HEK293T (cell line): ENCODE data around the gene NPAS3.

Experiments
- ARNT ChIP-seq: fragments of 450-650 bp; IDR thresholded peaks from 2 replicates; pipeline ENCODE4 v1.6.1; 2017; ENCODE audit warnings: mild to moderate bottlenecking
- CTBP1 ChIP-seq: fragments of 450-650 bp; IDR thresholded peaks from 2 replicates; pipeline ENCODE4 v1.6.1; 2016; ENCODE audit warnings: borderline replicate concordance
- ELF4 ChIP-seq: fragments of 450-650 bp; IDR thresholded peaks from 2 replicates; pipeline ENCODE4 v1.6.1; 2017; ENCODE audit warnings: antibody characterized with exemption
- FOXK2 ChIP-seq: fragments of 450-650 bp; IDR thresholded peaks from 2 replicates; pipeline ENCODE4 v1.6.1; 2016; ENCODE audit warnings: mild to moderate bottlenecking
- FOXM1 ChIP-seq: fragments of 450-650 bp; IDR thresholded peaks from 2 replicates; pipeline ENCODE4 v1.6.1; 2017; ENCODE audit warnings: mild to moderate bottlenecking, borderline replicate concordance
- HDGF ChIP-seq: fragments of 450-650 bp; IDR thresholded peaks from 2 replicates; pipeline ENCODE4 v1.6.1; 2017; ENCODE audit warnings: antibody characterized with exemption, borderline replicate concordance
- L3MBTL2 ChIP-seq: fragments of 450-650 bp; conservative IDR thresholded peaks from 2 replicates; pipeline ENCODE4 v1.6.1; 2016; ENCODE audit warnings: mild to moderate bottlenecking
- SP1 ChIP-seq: fragments of 450-650 bp; IDR thresholded peaks from 2 replicates; pipeline ENCODE4 v1.6.1; 2017
- SUZ12 ChIP-seq: fragments of 450-650 bp; IDR thresholded peaks from 2 replicates; pipeline ENCODE4 v1.6.1; 2016; ENCODE audit warnings: mild to moderate bottlenecking
- TARDBP ChIP-seq: fragments of 450-650 bp; IDR thresholded peaks from 2 replicates; pipeline ENCODE4 v1.6.1; 2016

DNA sequence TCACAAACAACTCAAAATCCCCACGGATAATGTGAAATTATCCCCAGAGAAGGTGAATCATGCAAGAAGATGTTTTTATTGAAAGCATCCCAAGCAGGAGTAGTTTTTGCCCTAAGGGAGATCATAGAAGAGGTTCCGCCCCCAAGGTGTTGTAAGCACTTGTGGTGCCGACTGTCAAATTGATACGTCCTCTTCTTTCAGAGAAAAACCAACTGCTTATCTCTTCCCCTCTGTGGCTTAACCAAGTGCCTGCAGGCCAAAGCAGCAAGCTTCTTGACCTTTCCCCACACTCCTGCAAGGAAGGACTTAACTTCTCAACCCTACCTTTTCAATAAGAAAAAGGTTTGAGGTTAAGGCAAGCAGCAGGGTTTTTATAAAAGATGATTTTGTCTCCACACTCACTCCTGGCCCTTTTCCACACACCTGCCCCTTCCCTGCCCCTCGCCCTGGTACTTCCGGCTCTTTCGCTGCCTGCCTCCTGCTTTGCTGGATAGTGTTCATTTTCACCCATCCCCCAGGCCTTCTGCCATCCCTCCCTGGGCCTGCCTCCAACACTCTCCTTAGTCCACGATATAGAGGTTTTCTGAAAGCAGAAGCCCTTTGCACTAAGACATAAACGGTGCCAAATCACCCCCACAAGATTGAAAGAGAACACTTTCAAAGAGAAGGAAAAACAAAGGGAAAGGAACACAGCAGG is 897.7 kb downstream of the NPAS3 start:
- TF ChIP-seq L3MBTL2 (no peak), ELF4 (no peak), CTBP1 (no peak), SP1 (no peak), SUZ12 (no peak), HDGF (no peak), FOXM1 (no peak), ARNT (no peak), FOXK2 (no peak), TARDBP (no peak)
